ENCODE measurements around the gene PAPLN.
"Not testable (repeated sequence)": the region's sequence is repeated elsewhere in the genome, so short reads cannot be mapped to it uniquely, and the experiment has no call there.

PAPLN gene

GRCh38 chr14:73287071-73287470 lies 49.8 kb downstream of the PAPLN start:
- Histone ChIP-seq H3K9ac (no peak overlapping the region), H3K4me1 (no peaks in the 10 kb centered on the region), H3K36me3 (peaks cover 68% of the 10 kb centered on the region), H3K4me2 (no peak overlapping the region), H3K27me3 (no peaks in the 10 kb centered on the region), H4K20me1 (no peaks in the 10 kb centered on the region), H3K27ac (no peak overlapping the region), H3K4me3 (no peak overlapping the region), H3K9me3 (no peaks in the 10 kb centered on the region)
- no peak for TF ChIP-seq Cebpa-rat (IDR thresholded peaks at IDR 0.05)

GRCh38 chr14:73289308-73289707 lies 52.0 kb downstream of the PAPLN start:
- H3K4me3 ChIP-seq = no peak overlapping the region
- H3K4me1 ChIP-seq = no peaks in the 10 kb centered on the region
- H3K9ac ChIP-seq = no peak overlapping the region
- H4K20me1 ChIP-seq = no peaks in the 10 kb centered on the region
- no peak overlapping the region for H3K4me2 ChIP-seq
- H3K27me3 ChIP-seq = no peaks in the 10 kb centered on the region
- peaks cover 59% of the 10 kb centered on the region for H3K36me3 ChIP-seq
- H3K27ac ChIP-seq = no peak overlapping the region
- H3K9me3 ChIP-seq = no peaks in the 10 kb centered on the region
- no peak for TF ChIP-seq Cebpa-rat (IDR thresholded peaks at IDR 0.05)

DNA sequence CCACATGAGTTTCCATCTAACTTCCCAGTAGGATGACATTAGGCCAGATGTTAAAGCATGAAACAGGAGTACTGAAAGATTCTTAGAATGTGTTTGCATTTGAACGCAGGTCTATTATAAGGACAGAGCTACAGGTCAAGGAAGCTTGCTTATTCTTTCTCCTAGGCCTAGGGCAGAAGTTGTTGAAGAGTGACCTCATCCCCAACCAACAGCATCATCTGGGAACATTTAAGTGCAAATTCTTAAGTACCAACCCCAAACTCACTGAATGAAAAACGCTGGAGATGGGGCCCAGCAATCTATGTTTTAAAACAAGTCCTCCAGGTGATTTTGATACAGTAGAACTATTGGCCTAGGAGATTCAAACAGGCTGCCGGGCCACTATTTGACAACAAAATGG lies 52.4 kb downstream of the PAPLN start:
- Histone ChIP-seq H3K27me3 (no peaks in the 10 kb centered on the region), H3K27ac (no peak overlapping the region), H3K4me1 (no peaks in the 10 kb centered on the region), H3K9ac (no peak overlapping the region), H3K36me3 (peaks cover 61% of the 10 kb centered on the region), H3K4me3 (no peak overlapping the region), H3K9me3 (no peaks in the 10 kb centered on the region), H3K4me2 (no peak overlapping the region), H4K20me1 (no peaks in the 10 kb centered on the region)
- TF ChIP-seq Cebpa-rat (IDR thresholded peaks at IDR 0.05) = no peak

DNA sequence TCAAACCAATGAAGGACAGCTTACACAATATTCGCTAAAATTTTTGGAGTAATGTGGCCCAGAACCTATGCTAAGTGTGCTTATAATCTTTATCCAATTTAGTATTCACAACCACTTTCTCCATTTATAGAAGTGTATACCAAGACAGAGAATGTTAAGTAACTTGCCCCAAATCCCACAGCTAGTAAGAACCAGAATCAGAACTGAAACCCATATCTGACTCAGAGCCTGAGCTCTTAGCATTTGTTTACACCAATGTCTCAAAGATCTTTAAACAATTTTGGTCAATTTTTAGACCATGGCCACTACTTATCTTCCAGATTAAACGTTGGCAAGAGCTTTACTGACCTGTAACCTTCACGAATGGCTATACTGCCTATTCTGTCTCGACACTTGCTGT lies 53.0 kb downstream of the PAPLN start:
- H4K20me1 ChIP-seq = no peaks in the 10 kb centered on the region

DNA sequence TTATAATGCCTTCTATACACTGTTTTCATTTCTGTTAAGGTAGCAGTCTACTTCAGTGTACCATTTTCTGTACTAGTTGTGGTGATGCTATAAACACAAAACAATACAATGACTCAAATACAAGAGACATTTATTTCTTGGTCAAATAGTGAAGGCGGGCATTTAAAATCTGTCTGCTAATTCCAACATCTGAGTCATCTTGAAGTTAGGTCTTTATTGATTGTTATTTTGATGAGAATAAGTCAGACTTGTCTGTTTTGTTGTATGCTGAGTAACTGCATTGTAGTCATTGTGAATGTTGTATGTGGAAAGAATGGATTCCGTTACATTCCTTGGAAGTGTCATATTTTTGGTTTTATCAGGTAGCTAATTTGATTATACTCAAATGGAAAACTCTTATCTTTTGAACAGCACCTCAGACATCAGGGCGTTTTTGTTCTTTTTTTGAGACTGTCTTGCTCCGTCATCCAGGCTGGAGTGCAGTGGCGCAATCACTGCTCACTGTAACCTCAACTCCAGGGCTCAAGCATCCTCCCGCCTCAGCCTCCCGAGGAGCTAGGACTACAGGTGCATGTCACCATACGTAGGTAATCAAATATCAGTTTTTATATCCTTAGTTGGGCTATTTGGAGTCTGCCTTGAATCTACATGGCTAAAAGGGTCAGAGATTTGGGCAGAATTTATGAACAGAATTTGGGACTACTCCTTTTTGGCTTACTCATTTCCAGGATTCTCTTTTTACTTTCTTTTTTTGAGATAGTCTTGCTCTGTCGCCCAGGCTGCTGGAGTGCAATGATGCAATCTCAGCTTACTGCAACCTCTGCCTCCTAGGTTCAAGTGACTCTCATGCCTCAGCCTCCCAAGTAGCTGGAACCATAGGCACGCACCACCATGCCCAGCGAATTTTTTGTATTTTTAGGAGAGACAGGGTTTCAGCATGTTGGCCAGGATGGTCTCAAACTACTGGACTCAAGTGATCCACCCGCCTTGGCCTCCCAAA lies 56.8 kb downstream of the PAPLN start:
- Histone ChIP-seq H3K27me3 (no peaks in the 10 kb centered on the region), H3K27ac (no peak overlapping the region), H3K9ac (no peak overlapping the region), H3K36me3 (peaks cover 39% of the 10 kb centered on the region), H3K9me3 (no peaks in the 10 kb centered on the region), H4K20me1 (no peaks in the 10 kb centered on the region), H3K4me2 (no peak overlapping the region), H3K4me3 (no peak overlapping the region), H3K4me1 (no peaks in the 10 kb centered on the region)
- no peak for TF ChIP-seq Cebpa-rat (IDR thresholded peaks at IDR 0.05)

More for the DNA sequence above, 53.0 kb downstream of the PAPLN start:
- Histone ChIP-seq H3K9ac (no peak overlapping the region), H3K4me2 (no peak overlapping the region), H3K27ac (no peak overlapping the region), H3K4me3 (no peak overlapping the region), H3K9me3 (no peaks in the 10 kb centered on the region), H3K36me3 (peaks cover 55% of the 10 kb centered on the region), H3K4me1 (no peaks in the 10 kb centered on the region), H3K27me3 (no peaks in the 10 kb centered on the region)
- TF ChIP-seq Cebpa-rat (IDR thresholded peaks at IDR 0.05) = no peak

DNA sequence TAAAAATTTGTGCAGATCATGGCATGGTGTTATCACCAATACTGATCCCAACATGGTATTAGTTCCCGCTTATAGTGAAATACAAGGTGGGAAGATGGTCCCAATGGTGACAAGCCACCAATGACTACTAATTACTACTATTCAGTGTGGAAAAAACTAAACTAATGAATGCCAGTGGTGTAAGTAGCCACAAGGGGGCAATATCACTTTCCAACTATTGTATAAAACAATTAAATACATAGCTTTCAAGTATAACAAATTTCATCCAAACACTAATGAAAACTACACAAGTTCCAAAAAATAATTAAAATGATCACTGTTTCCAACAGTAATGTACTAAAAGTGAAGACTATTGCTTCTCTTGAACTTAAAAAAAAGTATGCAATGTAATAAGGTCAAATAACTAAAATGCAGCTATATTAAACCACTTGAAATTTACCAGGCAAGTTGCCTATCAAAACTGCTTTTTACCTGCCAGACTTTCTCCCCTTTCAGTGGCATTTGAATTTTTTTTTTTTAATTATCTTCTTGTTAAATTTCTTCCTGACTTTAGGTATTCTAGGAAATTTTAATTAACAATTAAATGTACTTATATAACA lies 58.0 kb downstream of the PAPLN start:
- Histone ChIP-seq H4K20me1 (no peaks in the 10 kb centered on the region), H3K4me1 (no peaks in the 10 kb centered on the region), H3K27ac (no peak overlapping the region), H3K4me3 (no peak overlapping the region), H3K9ac (no peak overlapping the region), H3K4me2 (no peak overlapping the region), H3K27me3 (no peaks in the 10 kb centered on the region), H3K36me3 (peaks cover 35% of the 10 kb centered on the region), H3K9me3 (no peaks in the 10 kb centered on the region)
- TF ChIP-seq Cebpa-rat (IDR thresholded peaks at IDR 0.05) = no peak

DNA sequence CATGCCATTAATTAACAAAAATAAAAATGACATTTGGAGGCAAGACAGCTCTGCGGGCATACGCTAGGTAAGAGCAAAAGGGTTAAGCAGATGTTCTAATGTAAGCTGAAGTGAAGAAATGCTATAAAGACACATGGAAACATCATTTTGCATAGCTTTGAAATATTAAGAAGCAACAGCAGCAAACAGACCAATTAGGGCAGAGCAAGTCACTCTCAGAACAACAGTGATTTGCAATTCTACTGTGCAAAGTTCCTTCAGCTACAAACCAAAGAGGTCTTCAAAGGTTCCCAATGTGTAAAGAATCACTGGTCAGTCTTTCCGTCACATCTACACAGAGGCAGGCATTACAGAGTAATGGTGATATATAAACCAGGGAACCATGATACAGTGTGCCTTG lies 68.2 kb downstream of the PAPLN start:
- no peak overlapping the region for H3K4me3 ChIP-seq
- H3K9me3 ChIP-seq = no peaks in the 10 kb centered on the region
- no peak overlapping the region for H3K9ac ChIP-seq
- peaks cover 34% of the 10 kb centered on the region for H3K4me1 ChIP-seq
- H3K27ac ChIP-seq = no peak overlapping the region
- no peaks in the 10 kb centered on the region for H4K20me1 ChIP-seq
- TF ChIP-seq Cebpa-rat (IDR thresholded peaks at IDR 0.05) = no peak
- H3K4me2 ChIP-seq = no peak overlapping the region
- 0 out of 2 replicates have a peak, but pooled peaks cover 5% of the 10 kb centered on the region for H3K36me3 ChIP-seq
- H3K27me3 ChIP-seq = no peaks in the 10 kb centered on the region

GRCh38 chr14:73307261-73307660 lies 70.0 kb downstream of the PAPLN start:
- H3K27ac ChIP-seq = no peak overlapping the region
- H3K9me3 ChIP-seq = no peaks in the 10 kb centered on the region
- H3K27me3 ChIP-seq = no peaks in the 10 kb centered on the region
- H3K4me3 ChIP-seq = no peak overlapping the region
- H4K20me1 ChIP-seq = no peaks in the 10 kb centered on the region
- no peak overlapping the region for H3K4me2 ChIP-seq
- 0 out of 2 replicates have a peak, but pooled peaks cover 5% of the 10 kb centered on the region for H3K36me3 ChIP-seq
- peaks cover 51% of the 10 kb centered on the region for H3K4me1 ChIP-seq
- TF ChIP-seq Cebpa-rat (IDR thresholded peaks at IDR 0.05) = no peak
- H3K9ac ChIP-seq = no peak overlapping the region

DNA sequence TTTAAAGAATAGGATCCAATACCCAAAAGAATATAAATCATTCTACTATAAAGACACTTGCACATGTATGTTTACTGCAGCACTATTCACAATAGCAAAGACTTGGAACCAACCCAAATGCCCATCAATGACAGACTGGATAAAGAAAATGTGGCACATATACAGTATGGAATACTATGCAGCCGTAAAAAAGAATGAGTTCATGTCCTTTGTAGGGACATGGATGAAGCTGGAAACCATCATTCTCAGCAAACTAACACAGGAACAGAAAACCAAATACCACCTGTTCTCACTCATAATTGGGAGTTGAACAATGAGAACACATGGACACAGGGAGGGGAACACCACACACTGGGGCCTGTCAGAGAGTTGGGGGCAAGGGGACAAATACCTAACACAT lies 71.9 kb downstream of the PAPLN start:
- not testable (repeated sequence) for H3K9ac ChIP-seq, H3K4me2 ChIP-seq, H3K9me3 ChIP-seq, H3K27ac ChIP-seq, H4K20me1 ChIP-seq, H3K27me3 ChIP-seq, H3K4me3 ChIP-seq, H3K36me3 ChIP-seq
- peaks cover 35% of the 10 kb centered on the region for H3K4me1 ChIP-seq

DNA sequence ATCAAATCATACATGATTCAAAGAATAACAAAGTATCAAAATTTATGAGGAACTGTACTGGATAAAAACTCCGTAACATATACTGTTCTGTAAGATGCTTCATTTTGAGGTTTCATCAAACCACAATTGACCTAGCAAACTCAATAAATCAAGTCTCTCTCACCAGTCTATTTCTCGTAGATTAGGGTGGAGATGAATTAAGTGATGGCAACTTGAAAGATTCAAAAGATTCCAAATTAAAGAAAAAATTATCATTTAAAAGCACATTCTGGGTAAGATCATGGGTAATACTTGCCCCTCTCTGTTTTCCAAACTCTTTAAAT lies 74.4 kb downstream of the PAPLN start:
- no peak for TF ChIP-seq Cebpa-rat (IDR thresholded peaks at IDR 0.05)
- Histone ChIP-seq H3K27me3 (no peaks in the 10 kb centered on the region), H3K4me3 (no peak overlapping the region), H3K36me3 (0 out of 2 replicates have a peak, but pooled peaks cover 10% of the 10 kb centered on the region), H4K20me1 (no peaks in the 10 kb centered on the region), H3K9me3 (no peaks in the 10 kb centered on the region), H3K27ac (0 out of 2 replicates have a peak overlapping the region, but pooled peaks have one; percentile 46), H3K9ac (no peak overlapping the region), H3K4me1 (peaks cover 24% of the 10 kb centered on the region), H3K4me2 (peak overlapping the region; percentile 81)
